Measurements from ENCODE around the gene LRRIQ4.

DNA sequence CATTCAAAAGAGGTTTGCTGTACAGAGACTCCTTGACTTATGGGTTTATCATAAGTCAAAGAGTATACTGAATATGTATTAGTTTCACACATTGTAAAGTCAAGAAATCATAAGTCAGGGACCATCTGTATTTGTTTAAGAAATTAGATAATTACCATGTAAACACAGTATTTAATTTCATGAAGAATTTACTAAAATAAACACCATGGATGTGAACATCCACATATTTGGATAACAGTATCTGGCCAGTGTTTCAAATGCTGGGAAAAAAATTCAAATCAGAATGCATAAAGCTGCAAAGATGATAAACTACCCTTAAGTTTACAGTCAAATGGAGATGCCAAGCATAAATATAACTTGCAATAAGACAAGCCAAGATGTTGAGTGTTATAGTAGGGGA is 22.5 kb upstream of the LRRIQ4 start:
- TF ChIP-seq CTCF (conservative IDR thresholded peaks at IDR 0.05 in 1 of 2, IDR thresholded peaks at IDR 0.05 in 1 of 2; ENCODE audit: extremely low read depth in 1 of 2, insufficient read depth in 1 of 2, low read depth in 1 of 2, low read length in 2 of 2) (no peak), EZH2 (IDR thresholded peaks at IDR 0.05; ENCODE audit: borderline replicate concordance, low read length) (no peak)

Data from mammary epithelial cell (primary cell).